Measurements from ENCODE around the gene DNAI1.

DNA sequence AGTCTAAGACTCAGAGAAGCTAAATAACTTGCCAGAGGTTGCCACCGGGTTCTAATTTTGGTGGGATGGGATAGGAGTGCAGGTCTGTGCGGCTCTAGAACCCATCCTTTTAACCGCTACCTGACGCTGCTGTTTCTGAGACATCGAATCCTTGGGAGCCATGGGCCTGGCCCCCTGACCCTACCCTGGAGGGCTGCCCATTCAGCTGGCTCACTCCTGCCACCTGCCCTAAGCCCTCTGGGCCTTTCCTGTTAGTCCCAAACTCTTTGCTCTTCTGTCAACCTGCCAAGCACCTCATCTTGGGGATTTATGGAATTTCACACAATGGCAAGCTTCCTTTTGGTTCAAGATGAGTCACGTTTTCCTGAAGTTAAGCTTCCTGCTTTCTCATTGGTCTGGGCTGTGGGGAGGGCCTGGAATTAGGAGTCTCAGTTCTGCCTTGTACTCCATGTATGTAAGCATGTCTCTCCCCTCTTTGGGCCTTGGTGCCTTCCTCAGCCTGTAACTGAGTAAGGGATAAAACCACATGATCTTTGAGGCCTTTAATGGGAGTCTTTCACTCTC, 37.6 kb downstream of the DNAI1 start:
- TF ChIP-seq POLR2A (IDR thresholded peaks at IDR 0.05) (no peak), EP300 (IDR thresholded peaks at IDR 0.05) (no peak)
- TF ChIP-seq, protein P1, sequence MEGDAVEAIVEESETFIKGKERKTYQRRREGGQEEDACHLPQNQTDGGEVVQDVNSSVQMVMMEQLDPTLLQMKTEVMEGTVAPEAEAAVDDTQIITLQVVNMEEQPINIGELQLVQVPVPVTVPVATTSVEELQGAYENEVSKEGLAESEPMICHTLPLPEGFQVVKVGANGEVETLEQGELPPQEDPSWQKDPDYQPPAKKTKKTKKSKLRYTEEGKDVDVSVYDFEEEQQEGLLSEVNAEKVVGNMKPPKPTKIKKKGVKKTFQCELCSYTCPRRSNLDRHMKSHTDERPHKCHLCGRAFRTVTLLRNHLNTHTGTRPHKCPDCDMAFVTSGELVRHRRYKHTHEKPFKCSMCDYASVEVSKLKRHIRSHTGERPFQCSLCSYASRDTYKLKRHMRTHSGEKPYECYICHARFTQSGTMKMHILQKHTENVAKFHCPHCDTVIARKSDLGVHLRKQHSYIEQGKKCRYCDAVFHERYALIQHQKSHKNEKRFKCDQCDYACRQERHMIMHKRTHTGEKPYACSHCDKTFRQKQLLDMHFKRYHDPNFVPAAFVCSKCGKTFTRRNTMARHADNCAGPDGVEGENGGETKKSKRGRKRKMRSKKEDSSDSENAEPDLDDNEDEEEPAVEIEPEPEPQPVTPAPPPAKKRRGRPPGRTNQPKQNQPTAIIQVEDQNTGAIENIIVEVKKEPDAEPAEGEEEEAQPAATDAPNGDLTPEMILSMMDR (IDR thresholded peaks at IDR 0.05), result no peak

Measured in tibial nerve (tissue), 4 donors.